Immature natural killer cell (primary cell): ENCODE results near the gene MIER3. TPM values are rescaled to one million over a fixed set of nuclear protein-coding genes. Genes with fewer than 3 reads are reported as not detected.

ENCODE experiments used
- DNase-seq, 3 donors: peaks; one replicate each; pipeline ENCODE4 v3.0.0; 2022; ENCODE audit warnings: mixed read lengths in 1 of 3
- H3K27ac Mint-ChIP-seq, 6 donors: one replicate each; pipeline ENCODE4 v1.8.0; 2020; ENCODE audit warnings: mixed read lengths in 6 of 6, mild to moderate bottlenecking in 5 of 6, inconsistent platforms in 4 of 6, moderate library complexity in 3 of 6
- H3K27me3 Mint-ChIP-seq, 3 donors: one replicate each; pipeline ENCODE4 v1.8.0; 2020 to 2021; ENCODE audit warnings: low read depth in 3 of 3, mild to moderate bottlenecking in 3 of 3, mixed read lengths in 3 of 3, moderate library complexity in 3 of 3, inconsistent platforms in 1 of 3
- H3K36me3 Mint-ChIP-seq, 3 donors: one replicate each; pipeline ENCODE4 v1.8.0; 2020; ENCODE audit warnings: mixed read lengths in 3 of 3, inconsistent platforms in 2 of 3, mild to moderate bottlenecking in 2 of 3
- H3K4me1 Mint-ChIP-seq, 2 donors: one replicate each; pipeline ENCODE4 v1.8.0; 2020; ENCODE audit warnings: inconsistent platforms in 2 of 2, mild to moderate bottlenecking in 2 of 2, mixed read lengths in 2 of 2, moderate library complexity in 1 of 2
- H3K4me3 Mint-ChIP-seq, 5 donors: one replicate each; pipeline ENCODE4 v1.8.0; 2020; ENCODE audit warnings: mild to moderate bottlenecking in 5 of 5, mixed read lengths in 5 of 5, inconsistent platforms in 3 of 5, moderate library complexity in 3 of 5
- H3K9me3 Mint-ChIP-seq, 6 donors: one replicate each; pipeline ENCODE4 v1.8.0; 2020; ENCODE audit warnings: mild to moderate bottlenecking in 6 of 6, mixed read lengths in 6 of 6, inconsistent platforms in 4 of 6, moderate library complexity in 3 of 6
- polyA plus RNA-seq, 3 donors: library from polyadenylated mRNA; unstranded; fragments of 300-500 nt; fragmentation: Illumina TruSeq; gene quantifications; one replicate each; pipeline ENCODE4 v1.2.3, GENCODE V29; 2021

Gene MIER3
- polyA plus RNA-seq, 3 donors from 2014 or later, result 3.5 to 11.2 (median 5.3) TPM

- Mint-ChIP-seq H3K9me3 (no peaks in the 10 kb centered on the region), H3K27ac (no peak overlapping the region), H3K4me1 (no peaks in the 10 kb centered on the region), H3K27me3 (peaks cover 0 to 8% (median 5%) of the 10 kb centered on the region in 3 donors), H3K4me3 (no peak overlapping the region), H3K36me3 (no peaks in the 10 kb centered on the region)
- DNase-seq, result peak; percentile 37 to 56 (median 41)
These were observed 50.9 kb downstream of the MIER3 start for GRCh38 chr5:56900858-56901578.

- no peaks in the 10 kb centered on the region for H3K9me3 Mint-ChIP-seq
- H3K4me1 Mint-ChIP-seq, result no peaks in the 10 kb centered on the region
- no peak overlapping the region for H3K27ac Mint-ChIP-seq
- H3K36me3 Mint-ChIP-seq, result peaks cover 0 to 3% (median 0%) of the 10 kb centered on the region in 3 donors
- no peak overlapping the region for H3K4me3 Mint-ChIP-seq
- no peak for DNase-seq
- H3K27me3 Mint-ChIP-seq, result peaks cover 0 to 7% (median 5%) of the 10 kb centered on the region in 3 donors
These were observed 51.5 kb downstream of the MIER3 start for GRCh38 chr5:56900395-56900794.

- no peak for DNase-seq
- H3K27me3 Mint-ChIP-seq, result peaks cover 0 to 3% (median 0%) of the 10 kb centered on the region in 3 donors
- no peaks in the 10 kb centered on the region for H3K9me3 Mint-ChIP-seq
- H3K27ac Mint-ChIP-seq, result no peak overlapping the region
- peaks cover 0 to 12% (median 0%) of the 10 kb centered on the region in 3 donors for H3K36me3 Mint-ChIP-seq
- peaks cover 5 to 8% of the 10 kb centered on the region in 2 donors for H3K4me1 Mint-ChIP-seq
- no peak overlapping the region for H3K4me3 Mint-ChIP-seq
These were observed 53.7 kb downstream of the MIER3 start for GRCh38 chr5:56898213-56898612.

- DNase-seq, result no peak
- Mint-ChIP-seq H3K9me3 (no peaks in the 10 kb centered on the region), H3K4me1 (peaks cover 5 to 13% of the 10 kb centered on the region in 2 donors), H3K36me3 (peaks cover 0 to 20% (median 4%) of the 10 kb centered on the region in 3 donors), H3K4me3 (no peak overlapping the region), H3K27me3 (peaks cover 0 to 3% (median 0%) of the 10 kb centered on the region in 3 donors), H3K27ac (no peak overlapping the region)
These were observed 55.2 kb downstream of the MIER3 start for GRCh38 chr5:56896763-56897162.

GRCh38 chr5:56893251-56893951 lies 58.5 kb downstream of the MIER3 start:
- no peak overlapping the region for H3K4me3 Mint-ChIP-seq
- no peaks in the 10 kb centered on the region for H3K9me3 Mint-ChIP-seq
- peaks cover 7 to 44% (median 18%) of the 10 kb centered on the region in 3 donors for H3K36me3 Mint-ChIP-seq
- H3K27me3 Mint-ChIP-seq, result peaks cover 0 to 3% (median 0%) of the 10 kb centered on the region in 3 donors
- peaks cover 5 to 13% of the 10 kb centered on the region in 2 donors for H3K4me1 Mint-ChIP-seq
- no peak for DNase-seq
- H3K27ac Mint-ChIP-seq, result peak overlapping the region in 2 of 6 donors; percentile 46 to 66

GRCh38 chr5:56881571-56881970 lies 70.4 kb downstream of the MIER3 start:
- Mint-ChIP-seq H3K9me3 (no peaks in the 10 kb centered on the region), H3K36me3 (peaks cover 27 to 62% (median 38%) of the 10 kb centered on the region in 3 donors), H3K4me1 (peaks cover 3 to 5% of the 10 kb centered on the region in 2 donors), H3K27me3 (peaks cover 0 to 1% (median 0%) of the 10 kb centered on the region in 3 donors), H3K27ac (peak overlapping the region in 1 of 6 donors; percentile 23), H3K4me3 (no peak overlapping the region)
- no peak for DNase-seq

GRCh38 chr5:56876327-56876726 lies 75.6 kb downstream of the MIER3 start:
- peaks cover 2 to 3% (median 3%) of the 10 kb centered on the region in 3 donors for H3K27me3 Mint-ChIP-seq
- H3K9me3 Mint-ChIP-seq, result no peaks in the 10 kb centered on the region
- peaks cover 14 to 54% (median 32%) of the 10 kb centered on the region in 3 donors for H3K36me3 Mint-ChIP-seq
- no peak overlapping the region for H3K27ac Mint-ChIP-seq
- H3K4me3 Mint-ChIP-seq, result no peak overlapping the region
- DNase-seq, result no peak
- H3K4me1 Mint-ChIP-seq, result peaks cover 5 to 10% of the 10 kb centered on the region in 2 donors

GRCh38 chr5:56873056-56873455 lies 78.9 kb downstream of the MIER3 start:
- DNase-seq, result no peak
- H3K27me3 Mint-ChIP-seq, result peaks cover 2 to 3% (median 3%) of the 10 kb centered on the region in 3 donors
- H3K27ac Mint-ChIP-seq, result peak overlapping the region in 4 of 6 donors; percentile 12 to 68 (median 52)
- H3K9me3 Mint-ChIP-seq, result no peaks in the 10 kb centered on the region
- H3K4me1 Mint-ChIP-seq, result peaks cover 4 to 10% of the 10 kb centered on the region in 2 donors
- H3K4me3 Mint-ChIP-seq, result no peak overlapping the region
- peaks cover 7 to 46% (median 33%) of the 10 kb centered on the region in 3 donors for H3K36me3 Mint-ChIP-seq

GRCh38 chr5:56871777-56872176 lies 80.1 kb downstream of the MIER3 start:
- Mint-ChIP-seq H3K27ac (peak overlapping the region in 2 of 6 donors; percentile 6 to 30), H3K27me3 (peaks cover 2 to 3% (median 2%) of the 10 kb centered on the region in 3 donors), H3K4me3 (no peak overlapping the region), H3K9me3 (no peaks in the 10 kb centered on the region), H3K4me1 (peaks cover 0 to 6% of the 10 kb centered on the region in 2 donors), H3K36me3 (peaks cover 5 to 41% (median 24%) of the 10 kb centered on the region in 3 donors)
- no peak for DNase-seq

Other genes starting within 250 kb of the MIER3 start
- 10 to 100 TPM in 2 of 3 donors, 1 to 10 TPM in 1; 5.8 to 16.7 (median 10.2) TPM for gene MAP3K1, start 136.6 kb downstream of the MIER3 start, polyA plus RNA-seq
- 10 to 100 TPM in 2 of 3 donors, 1 to 10 TPM in 1; 4.3 to 14.1 (median 10.2) TPM for gene SETD9, start 42.5 kb downstream of the MIER3 start, polyA plus RNA-seq
- 10 to 100 TPM; 60.7 to 95.6 (median 80.4) TPM for gene GPBP1, start 221.9 kb upstream of the MIER3 start, polyA plus RNA-seq